ENCODE measurements around the gene COL15A1.

DNA sequence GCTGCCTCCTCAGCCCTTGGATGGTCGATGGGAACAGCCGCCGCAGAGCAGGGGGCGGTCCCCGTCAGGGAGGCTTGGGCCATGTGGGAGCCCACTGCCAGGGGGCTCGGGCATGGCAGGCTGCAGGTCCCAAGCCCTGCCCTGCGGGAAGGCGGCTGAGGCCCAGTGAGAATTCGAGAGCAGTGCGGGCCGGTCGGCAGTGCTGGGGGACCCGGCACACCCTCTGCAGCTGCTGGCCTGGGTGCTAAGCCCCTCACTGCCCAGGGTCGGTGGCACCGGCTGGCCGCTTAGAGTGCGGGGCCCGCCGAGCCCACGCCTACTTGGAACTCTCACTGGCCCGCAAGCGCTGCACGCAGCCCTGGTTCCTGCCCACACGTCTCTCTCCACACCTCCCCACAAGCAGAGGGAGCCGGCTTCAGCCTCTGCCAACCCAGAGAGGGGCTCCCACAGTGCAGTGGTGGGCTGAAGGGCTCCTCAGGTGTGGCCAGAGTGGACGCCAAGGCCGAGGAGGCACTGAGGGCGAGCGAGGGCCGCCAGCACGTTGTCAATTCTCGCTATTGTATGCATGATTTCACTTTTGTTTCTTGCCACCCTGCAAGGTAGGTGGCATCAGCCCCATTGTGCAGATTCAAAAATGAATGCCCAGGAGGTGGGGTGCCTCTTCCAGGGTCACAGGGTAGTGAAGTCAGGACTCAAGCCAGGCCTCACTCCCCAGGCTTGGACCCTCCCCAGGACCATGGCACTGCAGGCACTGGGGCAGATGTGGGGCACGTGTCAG, 48.6 kb downstream of the COL15A1 start:
- TF ChIP-seq, protein P1, sequence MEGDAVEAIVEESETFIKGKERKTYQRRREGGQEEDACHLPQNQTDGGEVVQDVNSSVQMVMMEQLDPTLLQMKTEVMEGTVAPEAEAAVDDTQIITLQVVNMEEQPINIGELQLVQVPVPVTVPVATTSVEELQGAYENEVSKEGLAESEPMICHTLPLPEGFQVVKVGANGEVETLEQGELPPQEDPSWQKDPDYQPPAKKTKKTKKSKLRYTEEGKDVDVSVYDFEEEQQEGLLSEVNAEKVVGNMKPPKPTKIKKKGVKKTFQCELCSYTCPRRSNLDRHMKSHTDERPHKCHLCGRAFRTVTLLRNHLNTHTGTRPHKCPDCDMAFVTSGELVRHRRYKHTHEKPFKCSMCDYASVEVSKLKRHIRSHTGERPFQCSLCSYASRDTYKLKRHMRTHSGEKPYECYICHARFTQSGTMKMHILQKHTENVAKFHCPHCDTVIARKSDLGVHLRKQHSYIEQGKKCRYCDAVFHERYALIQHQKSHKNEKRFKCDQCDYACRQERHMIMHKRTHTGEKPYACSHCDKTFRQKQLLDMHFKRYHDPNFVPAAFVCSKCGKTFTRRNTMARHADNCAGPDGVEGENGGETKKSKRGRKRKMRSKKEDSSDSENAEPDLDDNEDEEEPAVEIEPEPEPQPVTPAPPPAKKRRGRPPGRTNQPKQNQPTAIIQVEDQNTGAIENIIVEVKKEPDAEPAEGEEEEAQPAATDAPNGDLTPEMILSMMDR (IDR thresholded peaks at IDR 0.05), result no peak
- TF ChIP-seq POLR2AphosphoS5 (IDR thresholded peaks at IDR 0.05) (no peak), POLR2A (IDR thresholded peaks at IDR 0.05) (no peak)

All from stomach (tissue), 4 donors.